Loucy (cell line): ENCODE measurements around the gene ARID1B.

ENCODE experiments used
- CTCF ChIP-seq: fragments of 200-600 bp; sonication (generic); conservative IDR thresholded peaks from 2 replicates; pipeline ENCODE4 v1.5.1; 2014; ENCODE audit warnings: mild to moderate bottlenecking, antibody characterized with exemption, low read length
- EZH2phosphoT487 ChIP-seq: fragments of 200-600 bp; IDR thresholded peaks from 2 replicates; pipeline ENCODE4 v1.6.1; 2018; ENCODE audit warnings: antibody characterized with exemption, mild to moderate bottlenecking, moderate library complexity, borderline replicate concordance

GRCh38 chr6:157166784-157167183 is 389.6 kb downstream of the ARID1B start:
- TF ChIP-seq CTCF (no peak), EZH2phosphoT487 (no peak)
